Stimulated activated CD4-positive, alpha-beta T cell treated with anti-CD3 and anti-CD28 coated beads, Interleukin-12 subunit alpha, Interleukin-12 subunit beta, amount 100 ng/mL, for 4 hours (primary cell): ENCODE measurements around the gene MIDN.
"Not testable (repeated sequence)": the region's sequence is repeated elsewhere in the genome, so short reads cannot be mapped to it uniquely, and the experiment has no call there.

Experiments
- DNase-seq: peaks from one replicate; pipeline ENCODE4 v3.0.0-alpha.2; 2020

Gene MIDN

DNA sequence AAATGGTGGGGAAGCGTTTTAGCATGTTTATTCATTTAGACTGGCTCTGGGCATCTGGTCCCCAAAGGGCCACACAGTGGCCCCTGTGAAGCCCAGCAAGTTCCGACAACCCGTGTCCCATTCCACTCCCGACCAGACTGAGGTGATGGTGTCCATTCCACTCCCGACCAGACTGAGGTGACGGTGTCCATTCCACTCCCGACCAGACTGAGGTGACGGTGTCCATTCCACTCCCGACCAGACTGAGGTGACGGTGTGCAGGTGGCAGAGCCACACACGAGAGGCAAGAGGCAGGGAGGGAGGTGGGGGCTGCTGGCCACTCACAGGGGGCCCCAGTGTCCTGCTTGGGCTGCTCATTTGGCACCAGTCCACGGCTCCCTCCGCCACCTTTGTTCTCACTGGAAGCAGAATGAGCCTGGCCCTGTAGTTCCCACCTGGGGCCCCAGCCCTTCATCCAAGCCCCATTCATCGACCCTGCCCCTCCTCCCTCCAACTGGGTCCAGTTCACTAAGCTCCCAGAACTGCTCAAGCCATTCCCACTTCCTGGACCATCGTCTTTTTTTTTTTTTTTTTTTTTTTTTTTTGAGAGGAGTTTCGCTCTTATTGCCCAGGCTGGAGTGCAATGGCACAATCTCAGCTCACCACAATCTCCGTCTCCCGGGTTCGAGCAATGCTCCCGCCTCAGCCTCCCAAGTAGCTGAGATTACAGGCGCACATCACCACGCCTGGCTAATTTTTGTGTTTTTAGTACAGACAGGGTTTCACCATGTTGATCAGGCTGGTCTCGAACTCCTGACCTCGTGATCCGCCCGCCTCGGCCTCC is 1.9 kb upstream of the MIDN start:
- not testable (repeated sequence) for DNase-seq

DNA sequence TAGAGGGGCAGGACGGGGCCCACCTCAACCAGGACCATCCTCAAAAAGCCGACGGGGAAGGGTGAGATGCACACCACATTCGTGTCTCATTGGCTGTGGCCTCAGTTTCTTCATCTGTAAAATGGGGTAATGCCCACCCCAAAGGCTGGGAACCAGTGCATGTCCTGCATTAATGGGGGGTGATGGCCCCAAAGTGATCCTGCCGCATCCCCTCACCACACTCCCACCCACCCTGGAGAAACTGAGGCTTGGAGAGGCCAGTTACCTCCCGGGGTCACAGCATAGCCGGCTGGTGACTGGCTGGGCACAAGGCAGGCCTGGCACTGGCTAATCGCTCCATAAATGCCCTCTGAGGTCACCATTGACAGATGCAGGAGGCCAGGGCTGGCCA is 640 bp upstream of the MIDN start:
- DNase-seq = no peak

DNA sequence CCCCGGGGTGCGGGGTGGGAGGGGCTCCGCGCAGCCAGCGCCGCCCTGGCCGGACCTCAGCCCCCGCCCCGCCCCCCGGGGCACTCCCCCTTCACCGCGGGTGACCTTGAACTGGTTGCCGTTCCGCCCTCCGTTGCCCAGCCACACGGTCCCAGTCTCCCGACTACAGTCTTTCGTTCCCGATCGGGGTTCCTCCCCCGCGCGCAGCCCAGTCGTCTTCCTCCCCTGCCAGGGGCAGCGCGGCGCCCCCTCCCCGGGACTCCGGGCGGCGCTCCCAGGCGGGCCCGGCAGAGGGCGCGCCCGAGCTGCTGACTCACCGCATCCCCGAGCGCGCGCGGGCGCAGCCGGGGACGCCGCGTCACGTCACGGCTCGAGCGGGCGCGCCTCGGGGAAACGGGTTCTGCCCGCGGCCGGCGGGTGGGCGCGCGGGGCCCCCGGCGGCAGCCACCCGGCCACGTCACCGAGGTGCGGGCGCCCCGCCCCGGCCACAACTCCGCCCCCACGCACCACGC is 459 bp downstream of the MIDN start:
- DNase-seq = peak; percentile 81

DNA sequence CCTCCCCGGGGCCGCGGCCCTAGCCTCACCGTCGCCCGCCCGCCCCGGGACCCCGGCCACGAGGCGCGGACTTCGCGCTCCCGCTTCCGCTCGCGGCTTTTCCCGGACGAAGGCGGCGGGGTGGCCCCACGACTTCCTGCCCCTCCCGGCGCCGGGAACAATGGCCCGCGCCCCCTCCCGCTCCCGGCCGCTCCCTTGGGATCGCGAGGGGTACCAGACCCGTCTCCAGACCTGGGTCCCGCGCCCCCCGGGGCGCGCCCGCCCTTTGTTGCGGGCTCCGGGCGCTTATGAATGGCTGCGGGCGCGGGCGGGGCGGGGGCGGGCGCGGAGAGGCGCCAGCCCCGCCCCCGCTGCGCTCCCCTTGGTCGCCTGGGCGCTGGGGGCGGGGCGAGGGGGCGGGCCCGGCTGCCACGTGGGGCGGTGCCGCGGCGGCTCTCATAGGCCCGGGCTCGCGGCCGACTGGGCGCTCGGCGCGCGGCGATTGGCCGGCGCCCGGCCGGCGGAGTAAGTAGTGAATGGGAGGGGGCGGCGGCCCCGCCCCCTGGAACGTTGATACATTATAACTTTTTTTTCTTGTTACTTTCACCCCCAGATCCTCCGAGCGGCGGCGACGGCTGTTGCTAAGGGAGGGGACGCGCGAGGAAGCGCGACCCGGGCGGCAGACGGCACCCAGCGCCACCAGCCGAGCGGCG is 1.1 kb downstream of the MIDN start:
- peak; percentile 94 for DNase-seq

DNA sequence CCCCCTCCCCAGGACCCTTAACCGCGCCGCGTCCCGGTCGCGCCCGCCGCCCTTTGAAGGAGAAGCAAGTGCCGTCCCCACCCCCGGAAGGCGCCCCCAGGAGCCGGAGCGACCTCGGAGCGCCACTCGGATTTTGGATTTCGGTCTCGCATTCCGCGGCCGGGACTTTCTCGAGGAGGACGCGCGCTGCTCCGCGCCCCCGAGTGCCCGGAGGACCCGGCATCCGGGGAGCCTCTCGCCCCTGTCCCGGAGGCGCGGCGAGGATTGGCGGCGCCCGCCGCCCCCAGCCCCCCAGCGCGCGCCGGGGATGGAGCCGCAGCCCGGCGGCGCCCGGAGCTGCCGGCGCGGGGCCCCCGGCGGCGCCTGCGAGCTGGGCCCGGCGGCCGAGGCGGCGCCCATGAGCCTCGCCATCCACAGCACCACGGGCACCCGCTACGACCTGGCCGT is 1.6 kb downstream of the MIDN start:
- DNase-seq = no peak

DNA sequence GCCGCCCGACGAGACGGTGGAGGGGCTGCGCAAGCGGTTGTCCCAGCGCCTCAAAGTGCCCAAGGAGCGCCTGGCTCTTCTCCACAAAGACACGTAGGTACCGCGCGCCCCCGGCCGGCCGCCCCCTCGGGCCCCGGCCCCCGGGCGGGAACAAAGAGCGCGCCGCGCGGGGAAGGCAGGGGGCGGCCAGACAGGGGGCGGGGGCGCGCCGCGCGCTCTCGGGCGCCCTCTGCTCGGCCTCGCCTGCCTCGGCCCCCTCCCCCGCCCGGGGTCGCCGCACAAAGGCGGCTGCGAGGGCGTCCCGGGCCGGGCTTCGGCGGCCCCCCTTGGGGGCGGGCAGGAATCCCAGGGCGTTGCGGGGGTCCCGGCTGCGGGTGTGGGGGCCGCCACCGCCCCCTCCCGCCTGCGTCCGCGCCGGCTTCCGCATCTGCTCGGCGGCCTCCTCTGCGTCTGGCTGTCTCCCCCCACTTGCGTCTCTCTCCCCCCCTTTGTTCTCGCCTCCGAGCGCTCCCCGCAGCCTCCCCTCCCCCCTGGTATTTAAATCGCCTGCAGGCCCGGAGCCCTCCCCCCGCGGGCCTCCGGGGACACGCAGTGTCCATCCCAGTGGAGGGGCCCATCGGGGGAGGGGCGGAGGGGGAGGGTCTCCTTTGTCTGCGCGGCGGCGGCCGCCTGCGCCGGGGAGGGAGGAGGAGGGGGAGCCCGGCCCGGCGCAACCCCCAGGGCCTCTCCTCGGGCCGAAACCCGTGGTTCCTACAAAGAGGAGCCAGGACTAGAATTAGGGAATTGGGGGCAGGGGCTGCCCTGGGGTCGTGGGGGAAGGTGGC is 2.3 kb downstream of the MIDN start:
- DNase-seq = peak; percentile 42

DNA sequence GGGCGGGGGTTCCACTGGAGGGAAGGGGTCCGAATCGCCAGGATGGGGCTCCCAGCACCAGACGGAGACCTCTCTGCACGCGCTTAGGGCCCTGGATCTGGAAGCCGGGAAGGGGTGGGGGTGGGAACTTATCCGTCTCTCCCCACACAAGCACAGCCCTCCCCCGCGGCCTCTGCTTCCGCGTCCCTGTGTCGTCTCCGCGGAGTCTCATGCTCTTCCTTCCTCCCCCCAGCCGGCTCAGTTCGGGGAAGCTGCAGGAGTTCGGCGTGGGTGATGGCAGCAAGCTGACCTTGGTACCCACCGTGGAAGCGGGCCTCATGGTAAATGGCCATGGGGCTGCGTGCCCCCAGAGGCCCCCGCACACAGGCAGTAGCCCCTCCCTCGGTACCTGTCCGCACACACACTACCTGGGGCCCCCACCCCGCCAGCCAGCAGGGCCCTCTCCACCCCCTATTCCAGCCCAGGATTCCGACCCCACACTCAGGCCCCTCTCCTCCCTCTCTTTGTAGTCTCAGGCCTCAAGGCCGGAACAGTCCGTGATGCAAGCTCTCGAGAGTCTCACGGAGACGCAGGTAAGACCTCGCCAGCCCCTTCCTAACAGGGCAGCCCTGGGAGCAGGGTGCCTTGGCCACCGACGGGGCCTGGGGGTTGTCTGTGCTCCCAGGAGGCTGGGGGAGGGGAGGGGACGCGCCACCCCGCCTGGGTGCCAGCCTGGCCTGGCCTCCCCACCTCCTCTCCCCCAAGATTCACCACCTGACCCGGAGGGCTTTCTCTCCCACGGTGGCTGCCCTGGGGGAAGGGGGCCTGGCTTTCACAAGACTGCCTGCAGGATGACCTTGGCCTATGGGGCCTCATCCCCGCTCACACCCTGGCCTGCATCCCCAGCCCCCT is 3.2 kb downstream of the MIDN start:
- DNase-seq = peak; percentile 60

DNA sequence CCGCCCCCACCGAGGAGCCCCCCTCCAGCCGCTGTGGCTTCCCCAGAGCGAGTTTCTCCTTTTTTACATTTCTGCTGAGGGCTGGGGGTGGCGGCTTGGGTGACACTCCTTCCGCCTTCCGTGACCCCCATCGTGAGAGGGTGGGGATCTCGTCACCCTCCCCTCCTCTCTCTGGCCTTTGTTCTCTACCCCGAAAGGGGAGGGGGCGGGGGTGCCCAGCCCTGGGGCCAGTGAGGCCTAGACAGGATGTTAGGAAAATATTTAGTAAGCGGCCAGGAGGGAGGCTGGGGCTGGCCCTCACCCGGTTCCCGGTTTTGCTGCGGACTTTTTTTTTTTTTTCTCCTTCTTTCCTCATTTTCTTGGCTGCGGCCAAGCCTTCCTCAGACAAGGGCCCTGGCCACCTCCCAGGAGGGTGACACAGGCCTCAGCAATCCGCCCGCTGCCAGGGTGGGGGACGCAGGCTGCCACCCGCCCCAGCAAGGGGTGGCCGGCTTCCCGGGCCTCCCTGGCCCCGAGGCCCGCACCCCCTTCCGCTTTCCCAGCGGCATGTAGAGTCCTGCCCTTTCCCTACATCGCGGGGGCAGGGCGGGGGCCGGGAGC is 3.9 kb downstream of the MIDN start:
- peak; percentile 42 for DNase-seq

DNA sequence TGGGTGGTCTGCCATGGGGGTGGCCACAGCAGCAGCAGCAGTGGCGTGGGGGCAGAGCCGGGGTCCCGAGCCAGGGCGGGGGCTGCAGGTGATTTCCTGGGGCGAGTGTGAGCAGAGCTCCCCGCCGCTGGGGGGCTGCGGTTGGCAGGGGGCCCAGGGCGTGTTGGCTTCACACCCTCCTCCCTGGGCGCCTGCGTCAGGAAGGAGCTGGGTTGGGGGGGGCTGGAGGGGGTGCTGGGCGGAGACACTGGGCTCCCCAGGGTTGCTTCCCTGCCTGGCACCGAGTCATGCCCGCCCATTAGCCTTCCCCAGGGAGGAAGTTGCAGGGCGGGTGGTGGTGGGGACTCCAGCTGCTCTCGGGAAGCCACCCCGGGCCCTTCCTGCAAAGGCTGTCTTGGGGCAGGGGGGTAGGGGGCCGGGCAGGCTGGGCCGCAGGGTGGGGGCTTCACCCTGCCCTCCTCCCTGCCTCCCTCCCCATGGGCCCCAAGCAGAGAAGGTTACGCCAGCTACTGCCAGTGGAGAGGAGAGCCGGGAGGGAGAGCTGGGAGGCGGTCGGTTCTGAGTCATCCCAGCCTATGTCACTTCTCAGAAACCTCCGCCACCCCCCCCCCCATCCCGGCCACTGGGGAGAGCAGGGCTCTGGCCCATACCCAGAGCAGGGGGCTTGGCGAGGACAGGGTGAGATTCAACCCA is 4.6 kb downstream of the MIDN start:
- DNase-seq = peak; percentile 65

DNA sequence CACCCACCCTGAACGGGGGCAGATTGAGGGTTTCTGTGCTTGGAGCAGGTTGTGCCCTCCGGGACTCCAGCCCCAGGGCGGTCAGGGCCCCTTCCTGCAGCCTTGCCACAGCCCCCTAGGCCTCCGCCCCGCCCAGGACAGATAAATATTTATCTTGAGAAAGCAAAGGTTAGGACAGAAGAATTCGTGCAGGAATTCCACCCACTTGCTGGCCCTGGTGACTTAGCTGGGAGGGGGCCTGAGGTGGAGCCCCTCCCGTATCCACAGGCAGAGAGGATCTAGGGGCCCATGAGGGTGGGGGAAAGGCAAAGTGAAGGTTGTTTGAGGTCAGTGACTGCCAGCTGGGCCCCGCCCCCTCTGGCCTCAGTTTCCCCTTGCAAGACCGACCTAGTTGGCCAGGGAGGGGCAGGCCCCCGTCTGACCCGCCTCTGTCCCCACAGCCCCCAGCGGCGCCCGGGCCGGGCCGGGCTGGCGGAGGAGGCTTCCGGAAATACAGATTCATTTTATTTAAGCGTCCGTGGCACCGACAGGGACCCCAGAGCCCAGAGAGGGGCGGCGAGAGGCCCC is 5.2 kb downstream of the MIDN start:
- DNase-seq = no peak

DNA sequence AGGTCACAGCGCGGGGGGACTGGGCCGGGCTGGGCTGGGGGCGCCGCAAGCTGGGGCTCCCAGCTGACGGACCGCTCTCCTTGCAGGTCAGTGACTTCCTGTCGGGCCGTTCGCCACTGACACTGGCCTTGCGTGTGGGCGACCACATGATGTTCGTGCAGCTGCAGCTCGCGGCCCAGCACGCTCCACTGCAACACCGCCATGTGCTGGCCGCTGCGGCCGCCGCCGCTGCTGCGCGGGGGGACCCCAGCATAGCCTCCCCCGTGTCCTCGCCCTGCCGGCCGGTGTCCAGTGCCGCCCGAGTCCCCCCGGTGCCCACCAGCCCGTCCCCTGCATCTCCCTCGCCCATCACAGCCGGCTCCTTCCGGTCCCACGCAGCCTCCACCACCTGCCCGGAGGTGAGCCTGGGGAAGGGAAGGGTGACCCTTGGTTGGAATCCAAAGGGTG is 5.7 kb downstream of the MIDN start:
- DNase-seq = no peak

DNA sequence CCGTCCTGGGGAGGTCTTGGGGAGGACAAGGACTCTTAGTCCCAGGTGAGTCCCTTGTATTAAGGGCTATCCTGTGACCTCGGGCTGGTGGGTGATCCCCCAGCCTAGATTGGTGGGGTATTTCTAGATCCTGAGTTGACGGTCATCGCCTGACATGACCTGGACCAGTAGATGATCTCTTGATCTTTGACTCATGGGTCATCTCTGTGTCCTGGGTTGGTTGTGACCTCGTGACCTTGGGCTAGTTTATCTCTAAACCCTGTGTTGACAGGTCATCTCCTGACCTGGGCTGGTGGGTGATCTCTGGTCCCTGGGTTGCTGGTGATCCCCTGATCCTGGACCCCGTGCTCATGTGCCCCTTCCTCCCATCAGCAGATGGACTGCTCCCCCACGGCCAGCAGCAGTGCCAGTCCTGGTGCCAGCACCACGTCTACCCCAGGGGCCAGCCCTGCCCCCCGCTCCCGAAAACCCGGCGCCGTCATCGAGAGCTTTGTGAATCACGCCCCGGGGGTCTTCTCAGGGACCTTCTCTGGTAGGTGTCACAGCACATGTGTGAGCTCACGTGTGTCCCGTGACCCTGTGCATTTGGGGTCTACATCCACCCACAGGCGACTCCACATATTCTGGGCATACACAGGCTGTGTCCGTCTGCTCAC is 6.3 kb downstream of the MIDN start:
- DNase-seq = no peak

DNA sequence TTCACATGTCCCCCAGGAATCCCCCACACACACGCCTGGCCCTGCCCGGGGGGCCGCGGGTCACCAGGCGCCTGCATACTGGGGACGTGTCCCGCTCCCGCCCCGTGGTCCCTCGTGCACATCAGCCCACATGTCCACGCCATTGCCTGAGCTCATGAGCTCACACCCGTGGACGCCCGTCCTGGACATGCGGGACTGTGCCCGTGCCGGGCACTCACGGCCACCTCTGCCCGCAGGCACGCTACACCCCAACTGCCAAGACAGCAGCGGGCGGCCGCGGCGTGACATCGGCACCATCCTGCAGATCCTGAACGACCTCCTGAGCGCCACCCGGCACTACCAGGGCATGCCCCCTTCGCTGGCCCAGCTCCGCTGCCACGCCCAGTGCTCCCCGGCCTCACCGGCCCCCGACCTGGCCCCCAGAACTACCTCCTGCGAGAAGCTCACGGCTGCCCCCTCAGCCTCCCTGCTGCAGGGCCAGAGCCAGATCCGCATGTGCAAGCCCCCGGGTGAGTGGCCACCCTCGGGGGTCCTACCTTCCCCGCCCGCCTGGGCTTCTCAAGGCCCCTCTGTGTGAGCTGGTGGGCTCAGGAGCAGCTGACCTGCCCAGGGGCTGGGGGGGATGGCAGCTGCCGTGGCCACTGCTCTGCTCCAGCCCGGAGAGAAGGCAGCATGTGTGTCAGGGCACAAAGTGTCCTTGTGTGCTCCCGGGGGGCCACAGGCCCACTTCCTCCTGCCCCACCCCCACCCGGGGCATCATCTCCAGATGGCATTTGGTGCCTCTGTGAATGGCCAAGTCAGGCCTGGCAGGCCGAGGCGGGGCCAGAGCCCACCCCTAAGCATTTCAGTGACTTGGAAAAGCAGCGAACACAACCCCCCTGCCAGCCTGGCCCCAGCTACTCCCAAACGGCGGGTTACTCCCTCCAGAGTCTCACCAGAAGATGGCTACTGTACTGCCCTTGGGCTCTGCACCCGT is 7.1 kb downstream of the MIDN start:
- DNase-seq = no peak

DNA sequence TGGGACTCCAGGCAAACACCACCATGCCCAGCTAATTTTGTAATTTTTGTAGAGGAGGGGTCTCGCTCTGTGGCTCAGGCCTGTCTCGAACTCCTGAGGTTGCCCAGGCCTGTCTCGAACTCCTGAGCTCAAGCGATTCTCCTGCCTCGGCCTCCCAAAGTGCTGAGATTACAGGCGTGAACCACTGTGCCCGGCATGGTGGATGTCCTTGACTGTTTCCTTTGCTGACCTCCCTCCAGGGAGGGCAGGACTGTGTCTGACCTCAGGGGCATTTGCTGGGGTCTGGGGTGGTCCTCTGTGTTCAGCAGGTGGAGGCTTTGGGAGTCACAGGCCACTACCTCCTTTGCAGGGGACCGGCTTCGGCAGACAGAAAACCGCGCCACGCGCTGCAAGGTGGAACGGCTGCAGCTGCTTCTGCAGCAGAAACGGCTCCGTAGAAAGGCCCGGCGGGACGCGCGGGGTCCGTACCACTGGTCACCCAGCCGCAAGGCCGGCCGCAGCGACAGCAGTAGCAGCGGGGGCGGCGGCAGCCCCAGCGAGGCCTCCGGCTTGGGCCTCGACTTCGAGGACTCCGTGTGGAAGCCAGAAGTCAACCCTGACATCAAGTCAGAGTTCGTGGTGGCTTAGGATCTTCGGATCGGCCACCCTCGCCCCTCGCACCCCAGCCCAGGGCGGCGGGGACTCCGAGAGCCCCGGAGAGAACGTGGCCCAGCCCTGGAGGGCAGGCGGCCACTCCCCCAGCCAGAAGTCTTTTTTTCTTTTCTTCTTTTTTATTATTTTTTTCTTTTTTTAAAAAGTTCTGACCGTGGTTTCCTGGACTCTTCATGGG is 8.5 kb downstream of the MIDN start:
- no peak for DNase-seq

DNA sequence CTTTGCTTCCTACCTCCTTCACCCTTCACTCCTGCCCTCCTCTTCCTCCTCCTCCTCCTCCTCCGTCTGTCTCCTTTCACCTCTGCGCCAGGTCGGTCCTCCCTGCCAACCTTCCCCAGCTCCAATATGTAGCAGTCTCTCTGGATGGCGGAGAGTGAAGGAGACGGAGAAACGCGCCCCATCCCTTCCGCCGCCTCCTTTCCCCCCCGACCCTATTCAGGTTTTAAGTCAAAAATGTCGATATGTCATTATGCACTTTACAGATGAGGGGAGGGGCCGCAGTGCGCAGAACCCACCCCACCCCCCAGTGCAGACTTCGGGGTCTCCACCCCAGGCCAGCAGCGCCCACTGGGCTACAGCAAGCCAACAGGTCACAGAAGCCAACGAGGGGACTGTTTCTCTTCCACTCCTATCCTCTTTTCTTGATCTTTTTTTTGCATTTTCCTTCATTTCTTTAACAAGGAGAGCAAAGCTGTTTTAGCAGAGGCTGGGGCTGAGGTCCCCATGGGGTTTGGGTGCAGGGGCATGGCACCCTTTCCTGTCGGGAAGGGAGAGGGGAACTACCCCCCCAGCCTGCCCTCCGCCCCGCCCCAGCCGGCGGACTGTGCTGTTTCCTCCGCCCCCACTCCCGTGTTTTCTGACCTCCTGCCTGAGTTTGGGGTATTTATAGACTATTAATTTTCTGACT is 9.2 kb downstream of the MIDN start:
- DNase-seq = no peak

DNA sequence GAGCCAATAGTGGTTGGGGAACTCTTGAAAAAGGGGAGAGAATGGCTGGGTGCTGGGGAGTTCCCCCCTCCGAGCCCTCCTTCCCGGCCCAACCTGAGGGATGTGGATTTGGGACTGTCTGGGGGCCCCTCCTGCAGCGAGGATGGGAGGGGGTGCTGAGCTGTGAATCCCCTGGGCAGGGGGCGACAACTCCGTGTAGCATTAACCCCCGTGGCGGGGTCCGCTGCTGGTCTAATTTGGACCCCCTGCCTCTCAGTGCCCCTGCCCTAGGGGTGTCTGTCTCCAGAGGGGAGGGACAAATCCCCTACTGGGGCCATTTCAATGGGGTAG is 9.7 kb downstream of the MIDN start:
- no peak for DNase-seq

DNA sequence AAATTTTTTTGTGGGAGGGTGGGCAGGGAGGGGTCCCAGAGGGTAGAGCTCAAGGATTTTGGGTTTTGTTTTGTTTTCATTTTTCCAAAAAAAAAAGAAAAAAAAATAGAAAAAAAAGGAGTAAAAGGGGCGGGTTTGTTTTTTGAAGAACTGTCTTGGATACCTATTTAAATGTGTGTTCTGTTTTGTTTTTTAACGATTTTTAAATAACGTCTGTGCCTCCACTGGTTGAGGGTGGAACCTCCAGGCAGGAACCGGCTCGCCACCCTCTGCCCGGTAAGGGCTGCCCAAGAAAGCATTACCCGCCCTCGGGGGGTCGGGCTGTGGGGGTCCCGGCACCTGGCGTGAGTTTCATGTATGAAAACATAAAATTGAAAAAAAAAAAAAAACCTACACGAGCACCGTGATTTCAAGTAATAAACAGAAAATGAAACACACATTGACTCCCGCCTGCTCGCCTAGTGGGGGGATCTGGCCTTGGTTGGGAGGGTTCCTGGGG is 10.4 kb downstream of the MIDN start:
- DNase-seq = no peak
